Heart right ventricle (tissue), 16 donors: ENCODE measurements around the gene ARL6IP1. TPM values are rescaled to one million over a fixed set of nuclear protein-coding genes. Genes with fewer than 3 reads are reported as not detected.
A peak's percentile ranks its signal among the peaks of the same experiment; 100 is the strongest.

Experiments used
- ATAC-seq, 8 donors: fragments of 200-7000 bp; cut with Tn5 transposase; one replicate each; pipeline ENCODE4 v1.9.1; 2020; ENCODE audit warnings: mild to moderate bottlenecking in 8 of 8, moderate library complexity in 8 of 8, moderate number of reproducible peaks in 1 of 8
- DNase-seq, 2 donors: peaks; one replicate each; pipeline ENCODE4 v3.0.0-alpha.2; 2020
- H3K27ac ChIP-seq, 10 donors: fragments of 200-600 bp; sonication (generic) in 2 of 10; one replicate each; pipeline versions ENCODE4 v1.5.0 to v1.8.0; 2020 to 2022; ENCODE audit warnings: mild to moderate bottlenecking in 3 of 10
- H3K27me3 ChIP-seq, 7 donors: fragments of 200-600 bp; one replicate each; pipeline ENCODE4 v1.8.0; 2021 to 2022; ENCODE audit warnings: mild to moderate bottlenecking in 2 of 7
- H3K36me3 ChIP-seq, 9 donors: fragments of 200-600 bp; sonication (generic) in 1 of 9; one replicate each; pipeline versions ENCODE4 v1.5.0 to v1.8.0; 2020 to 2022; ENCODE audit warnings: mild to moderate bottlenecking in 2 of 9
- H3K4me1 ChIP-seq, 9 donors: fragments of 200-600 bp; sonication (generic) in 1 of 9; one replicate each; pipeline versions ENCODE4 v1.5.0 to v1.8.0; 2020 to 2022; ENCODE audit warnings: mild to moderate bottlenecking in 4 of 9
- H3K4me3 ChIP-seq, 10 donors: fragments of 200-600 bp; sonication (generic) in 2 of 10; one replicate each; pipeline versions ENCODE4 v1.5.0 to v1.8.0; 2020 to 2022; ENCODE audit warnings: mild to moderate bottlenecking in 7 of 10, moderate library complexity in 2 of 10
- H3K9me3 ChIP-seq, 11 donors: fragments of 200-600 bp in 10 of 11; sonication (generic) in 2 of 11; one replicate each; pipeline versions ENCODE4 v1.5.0 to v1.8.0; 2013 to 2022; ENCODE audit warnings: mild to moderate bottlenecking in 2 of 11, control low read depth in 1 of 11, moderate library complexity in 1 of 11
- CTCF ChIP-seq, 9 donors: fragments of 200-600 bp; sonication (generic) in 2 of 9; IDR thresholded peaks; one replicate each; pipeline versions ENCODE4 v1.5.0 to v1.8.0; 2021 to 2022; ENCODE audit warnings: antibody characterized with exemption in 9 of 9, mild to moderate bottlenecking in 5 of 9, moderate library complexity in 1 of 9
- WGBS, 2 donors: extraction: QIAGEN DNeasy Blood & Tissue Kit; methylation state at CpG; one replicate each; pipeline ENCODE4 v1.1.7; 2013; ENCODE audit warnings: inconsistent platforms in 1 of 2; 5-methylcytosine and 5-hydroxymethylcytosine counted together
- intact Hi-C, 10 donors: fragments of 100-400 bp; cut with DNase I; formaldehyde crosslinking; loops; one replicate each; pipeline versions ENCODE4 v1.11.1 to v1.14.2; 2022
- polyA plus RNA-seq, 2 donors: library from polyadenylated mRNA; stranded (reverse); fragments of 200-250 nt; gene quantifications; one replicate each; pipeline ENCODE4 v1.2.3, GENCODE V29; 2013
- total RNA-seq, 10 donors: library from RNA; stranded (reverse); fragmentation: NEBNext Ultra II Directional in 3 of 10; extraction: Animal tissue kit (Norgen Biotek cat#: 25700) in 3 of 10; gene quantifications; one replicate each; pipeline versions ENCODE4 v1.2.1 to v1.2.4, GENCODE V29; 2021 to 2023
- donor health status: Arrhythmogenic right ventricular cardiomyopathy.
- donor health status: ischemic (EF 13 %, LVEDD 7.1; RV severe dilation, severe dysfunction).
- donor health status: healthy with polysubstance abuse.
- donor health status: DM: no; HTN: yes; CAD: no.
- donor health status: DM: no; HTN: no; CAD: no.
- donor health status: ischemic (EF 25% LVEDD 6.9; RV normal size, moderate dysfunction).
- donor health status: ischemic (EF 25% LVEDD 5.7; RV mildly dilated, moderate dysfunction).
- donor health status: healthy.
- donor health status: DM: yes; HTN: yes; CAD: no.
- donor health status: Ischemic cardiomyopathy.
- donor health status: ischemic (EF 35%, LVEDD 5.7; RV mildly dilated, moderate dysfunction).
- donor health status: nonischemic (EF 11% LVEDD 7.7; RV severe dilation, severe dysfunction).
- donor health status: DM: yes; HTN: yes; CAD: no.
- donor health status: PGD.
- donor health status: ischemic (EF 29% LVEDD 5.4; RV normal size, mild dysfunction).
- donor health status: nonischemic (EF 23%, LVEDD 6.1; RV moderate dilation, normal function).

Gene ARL6IP1
- total and polyA plus RNA-seq, 12 donors: 18.6 to 46.6 (median 22.0) TPM

GRCh38 chr16:18805257-18805773, 4.0 kb upstream of the ARL6IP1 start:
- H3K36me3 ChIP-seq: peaks cover 0 to 57% (median 27%) of the 10 kb centered on the region in 9 donors

GRCh38 chr16:18804540-18804939, 3.2 kb upstream of the ARL6IP1 start:
- peaks cover 0 to 53% (median 31%) of the 10 kb centered on the region in 9 donors for H3K4me1 ChIP-seq
- H3K27me3 ChIP-seq: no peaks in the 10 kb centered on the region
- intact Hi-C loops: loop anchor here in 4 of 10 donors (5.0 to 10.0 kb wide), 3 partner anchors 160 to 168 kb away; no protein-coding TSS in a partner anchor
- no peaks in the 10 kb centered on the region for H3K9me3 ChIP-seq
- ATAC-seq (no peak), DNase-seq (no peak)
- peak overlapping the region in 7 of 10 donors; percentile 10 to 79 (median 44) for H3K27ac ChIP-seq
- WGBS, 2 donors: 44 to 51% methylated on average over 3 of the region's 3 CpGs
- peaks cover 0 to 49% (median 25%) of the 10 kb centered on the region in 9 donors for H3K36me3 ChIP-seq
- H3K4me3 ChIP-seq: no peak overlapping the region
- no peak for TF ChIP-seq CTCF (IDR thresholded peaks at IDR 0.05)

More at GRCh38 chr16:18805257-18805773, 4.0 kb upstream of the ARL6IP1 start:
- intact Hi-C loops: loop anchor here in 1 of 10 donors (10.0 kb wide), 1 partner anchor 159 kb away; no protein-coding TSS in a partner anchor
- Histone ChIP-seq H3K27ac (peak overlapping the region in 3 of 10 donors; percentile 13 to 79 (median 55)), H3K4me1 (peaks cover 0 to 45% (median 23%) of the 10 kb centered on the region in 9 donors), H3K27me3 (no peaks in the 10 kb centered on the region), H3K9me3 (no peaks in the 10 kb centered on the region), H3K4me3 (no peak overlapping the region)
- ATAC-seq: no peak
- 26 to 28% methylated on average over 2 of the region's 2 CpGs for WGBS, 2 donors
- TF ChIP-seq CTCF (IDR thresholded peaks at IDR 0.05): no peak
- DNase-seq: no peak

DNA sequence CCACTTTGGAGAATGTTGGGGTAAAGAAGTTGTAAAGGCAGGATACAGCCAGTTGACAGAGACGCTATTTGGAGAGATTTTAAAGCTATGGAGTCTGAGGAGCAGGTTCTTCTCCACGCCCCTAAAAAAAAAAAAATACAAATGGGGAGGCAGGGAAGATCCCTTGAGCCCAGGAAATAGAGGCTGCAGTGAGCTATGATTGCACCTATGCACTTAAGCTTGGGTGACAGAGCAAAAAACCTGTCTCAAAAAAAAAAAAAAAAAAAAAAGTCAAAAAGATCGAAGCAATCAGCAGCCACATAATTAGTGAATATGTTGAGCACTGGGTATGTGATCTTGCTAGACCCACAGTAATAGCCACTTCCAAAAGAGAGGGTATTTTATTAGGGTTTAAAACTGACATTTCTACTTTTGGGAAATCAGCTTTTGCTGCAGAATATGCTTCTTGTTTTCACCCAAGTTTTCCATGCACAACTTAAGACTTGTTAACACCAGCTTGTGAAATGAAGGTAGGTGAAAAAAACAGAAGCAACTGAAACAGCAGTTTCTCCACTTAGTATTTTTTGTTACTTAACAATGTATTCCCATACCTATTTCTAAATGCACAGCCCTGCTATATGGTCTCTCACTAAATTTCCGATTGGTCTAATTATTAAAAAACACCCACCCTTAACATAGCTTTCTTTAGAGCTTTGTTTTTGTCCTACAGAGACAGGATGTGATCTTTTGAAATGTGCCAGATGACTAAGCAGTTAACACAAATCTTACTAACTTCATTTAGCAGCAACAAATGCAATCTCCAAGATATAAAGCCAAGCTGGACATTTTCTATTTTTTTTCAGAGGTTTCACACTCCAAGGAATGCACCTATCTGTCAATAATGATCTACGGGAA, 2.5 kb upstream of the ARL6IP1 start:
- intact Hi-C loops: loop anchor here in 4 of 10 donors (5.0 to 10.0 kb wide), 3 partner anchors 161 to 168 kb away; no protein-coding TSS in a partner anchor
- peak overlapping the region in 6 of 10 donors; percentile 13 to 79 (median 50) for H3K27ac ChIP-seq
- H3K27me3 ChIP-seq: no peaks in the 10 kb centered on the region
- H3K4me1 ChIP-seq: peaks cover 0 to 60% (median 38%) of the 10 kb centered on the region in 9 donors
- TF ChIP-seq CTCF (IDR thresholded peaks at IDR 0.05): no peak
- peaks cover 0 to 42% (median 19%) of the 10 kb centered on the region in 9 donors for H3K36me3 ChIP-seq
- no peak overlapping the region for H3K4me3 ChIP-seq
- DNase-seq (no peak), ATAC-seq (no peak)
- no peaks in the 10 kb centered on the region for H3K9me3 ChIP-seq
- 68 to 71% methylated on average over 5 of the region's 5 CpGs for WGBS, 2 donors

DNA sequence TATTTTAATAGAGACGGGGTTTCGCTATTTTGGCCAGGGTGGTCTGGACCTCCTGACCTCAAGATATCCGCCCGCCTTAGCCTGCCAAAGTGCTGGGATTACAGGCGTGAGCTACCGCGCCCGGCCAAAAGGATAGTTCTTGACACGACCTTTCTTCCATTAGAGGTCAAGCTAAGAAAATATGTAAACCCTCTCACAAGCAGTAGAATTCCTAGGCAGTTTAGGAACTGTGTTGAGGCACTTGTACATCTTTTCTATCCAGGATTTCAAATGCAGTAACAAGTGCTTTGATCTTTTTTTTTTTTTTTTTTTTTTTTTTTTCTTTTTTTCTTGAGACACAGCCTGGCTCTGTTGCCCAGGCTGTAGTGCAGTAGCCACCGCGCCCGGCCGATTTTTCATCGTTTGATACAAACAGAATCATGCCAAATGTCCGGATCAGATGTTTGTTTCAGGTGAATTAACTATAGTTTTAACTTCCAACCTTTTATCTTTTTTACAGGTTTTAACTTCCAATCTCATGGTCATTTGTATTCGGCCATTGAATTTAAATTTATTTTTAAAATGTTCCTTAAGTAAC, 1.5 kb upstream of the ARL6IP1 start:
- WGBS, 2 donors: 91 to 93% methylated on average over 16 of the region's 16 CpGs
- H3K4me3 ChIP-seq: peak overlapping the region in 1 of 10 donors; percentile 91
- no peaks in the 10 kb centered on the region for H3K27me3 ChIP-seq
- TF ChIP-seq CTCF (IDR thresholded peaks at IDR 0.05): no peak
- H3K27ac ChIP-seq: peak overlapping the region in 6 of 10 donors; percentile 13 to 95 (median 86)
- intact Hi-C loops: loop anchor here in 4 of 10 donors (5.0 to 10.0 kb wide), 3 partner anchors 162 to 169 kb away; no protein-coding TSS in a partner anchor
- ATAC-seq (no peak), DNase-seq (no peak)
- no peaks in the 10 kb centered on the region for H3K9me3 ChIP-seq
- H3K4me1 ChIP-seq: peaks cover 0 to 70% (median 47%) of the 10 kb centered on the region in 9 donors
- peaks cover 0 to 39% (median 10%) of the 10 kb centered on the region in 9 donors for H3K36me3 ChIP-seq
